Progenitor cell of endocrine pancreas (in vitro differentiated cells): Measurements from ENCODE around the gene ELOVL6. TPM values are rescaled to one million over a fixed set of nuclear protein-coding genes. Genes with fewer than 3 reads are reported as not detected.
"Not testable (repeated sequence)": the region's sequence is repeated elsewhere in the genome, so short reads cannot be mapped to it uniquely, and the experiment has no call there.

Experiments
- DNase-seq: peaks from one replicate; pipeline ENCODE4 v3.0.0; 2021; ENCODE audit warnings: low spot score; ENCODE audit not compliant: unreplicated experiment
- H3K27ac Mint-ChIP-seq: 2 replicates; pipeline ENCODE4 v1.8.0; 2021; ENCODE audit warnings: mild to moderate bottlenecking, moderate library complexity, mixed read lengths
- H3K27me3 Mint-ChIP-seq: 2 replicates; pipeline ENCODE4 v1.8.0; 2021; ENCODE audit warnings: mixed read lengths
- H3K36me3 Mint-ChIP-seq: 2 replicates; pipeline ENCODE4 v1.8.0; 2022; ENCODE audit warnings: mixed read lengths; ENCODE audit not compliant: insufficient read depth
- H3K4me1 Mint-ChIP-seq: 2 replicates; pipeline ENCODE4 v1.8.0; 2021; ENCODE audit warnings: low read depth, mixed read lengths
- H3K4me3 Mint-ChIP-seq: 2 replicates; pipeline ENCODE4 v1.8.0; 2021; ENCODE audit warnings: low read depth, mild to moderate bottlenecking, moderate library complexity, mixed read lengths
- H3K9me3 Mint-ChIP-seq: 2 replicates; pipeline ENCODE4 v1.8.0; 2021; ENCODE audit warnings: low read depth, mixed read lengths
- total RNA-seq: library from RNA; stranded (reverse); gene quantifications from 2 replicates; pipeline ENCODE4 v1.2.1, GENCODE V29; 2021
- TF ChIP-seq, protein P1 (sequence below): fragments of 200-600 bp; sonication (generic); IDR thresholded peaks from one replicate; pipeline ENCODE4 v1.5.0; 2021; ENCODE audit warnings: antibody characterized with exemption, mild to moderate bottlenecking; ENCODE audit not compliant: unreplicated experiment

ELOVL6 gene
- total RNA-seq, 1 donor from 2014 or later, result 34.3 TPM

DNA sequence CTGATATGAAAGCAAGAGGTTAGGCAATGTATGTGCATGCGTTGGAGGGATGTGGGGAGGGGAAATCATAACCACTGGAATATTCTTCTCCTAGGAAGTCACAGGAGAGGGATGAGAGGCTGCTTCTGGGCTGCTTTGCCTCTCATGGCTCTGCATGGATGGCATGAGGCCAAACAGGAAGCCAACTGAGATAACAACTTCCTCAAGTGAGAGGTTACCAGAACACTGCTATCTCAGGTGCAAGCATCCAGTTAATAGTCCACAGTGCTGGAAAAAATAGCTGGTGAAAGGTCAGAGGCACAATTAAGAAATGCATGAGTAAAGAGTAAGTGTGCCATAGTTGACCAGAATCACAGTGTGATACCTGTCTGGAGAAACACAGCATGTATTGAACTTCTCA, 113.3 kb downstream of the ELOVL6 start:
- Mint-ChIP-seq H3K27ac (no peak overlapping the region), H3K4me1 (no peaks in the 10 kb centered on the region), H3K9me3 (peaks cover 7% of the 10 kb centered on the region), H3K27me3 (no peaks in the 10 kb centered on the region), H3K4me3 (no peak overlapping the region), H3K36me3 (peaks cover 12% of the 10 kb centered on the region)
- TF ChIP-seq, protein P1, sequence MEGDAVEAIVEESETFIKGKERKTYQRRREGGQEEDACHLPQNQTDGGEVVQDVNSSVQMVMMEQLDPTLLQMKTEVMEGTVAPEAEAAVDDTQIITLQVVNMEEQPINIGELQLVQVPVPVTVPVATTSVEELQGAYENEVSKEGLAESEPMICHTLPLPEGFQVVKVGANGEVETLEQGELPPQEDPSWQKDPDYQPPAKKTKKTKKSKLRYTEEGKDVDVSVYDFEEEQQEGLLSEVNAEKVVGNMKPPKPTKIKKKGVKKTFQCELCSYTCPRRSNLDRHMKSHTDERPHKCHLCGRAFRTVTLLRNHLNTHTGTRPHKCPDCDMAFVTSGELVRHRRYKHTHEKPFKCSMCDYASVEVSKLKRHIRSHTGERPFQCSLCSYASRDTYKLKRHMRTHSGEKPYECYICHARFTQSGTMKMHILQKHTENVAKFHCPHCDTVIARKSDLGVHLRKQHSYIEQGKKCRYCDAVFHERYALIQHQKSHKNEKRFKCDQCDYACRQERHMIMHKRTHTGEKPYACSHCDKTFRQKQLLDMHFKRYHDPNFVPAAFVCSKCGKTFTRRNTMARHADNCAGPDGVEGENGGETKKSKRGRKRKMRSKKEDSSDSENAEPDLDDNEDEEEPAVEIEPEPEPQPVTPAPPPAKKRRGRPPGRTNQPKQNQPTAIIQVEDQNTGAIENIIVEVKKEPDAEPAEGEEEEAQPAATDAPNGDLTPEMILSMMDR, result no peak
- no peak for DNase-seq

DNA sequence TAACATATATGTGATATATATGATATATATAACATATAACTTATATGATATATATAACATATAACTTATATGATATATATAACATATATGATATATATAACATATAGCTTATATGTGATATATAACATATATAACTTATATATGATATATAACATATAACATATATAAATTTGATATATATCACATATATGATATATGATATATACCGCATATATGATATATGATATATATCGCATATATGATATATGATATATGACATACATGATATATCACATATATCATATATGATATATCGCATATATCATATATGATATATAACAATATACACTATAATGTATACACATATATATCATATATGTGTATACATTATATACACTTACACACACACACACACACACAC, 114.3 kb downstream of the ELOVL6 start:
- peaks cover 15% of the 10 kb centered on the region for H3K36me3 Mint-ChIP-seq

DNA sequence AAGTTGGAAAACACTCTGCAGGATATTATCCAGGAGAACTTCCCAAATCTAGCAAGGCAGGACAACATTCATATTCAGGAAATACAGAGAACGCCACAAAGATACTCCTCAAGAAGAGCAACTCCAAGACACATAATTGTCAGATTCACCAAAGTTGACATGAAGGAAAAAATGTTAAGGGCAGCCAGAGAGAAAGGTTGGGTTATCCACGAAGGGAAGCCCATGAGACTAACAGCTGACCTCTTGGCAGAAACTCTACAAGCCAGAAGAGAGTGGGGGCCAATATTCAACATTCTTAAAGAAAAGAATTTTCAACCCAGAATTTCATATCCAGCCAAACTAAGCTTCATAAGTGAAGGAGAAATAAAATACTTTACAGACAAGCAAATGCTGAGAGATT, 120.3 kb downstream of the ELOVL6 start:
- H3K9me3 Mint-ChIP-seq, result peaks cover 20% of the 10 kb centered on the region
- H3K4me3 Mint-ChIP-seq, H3K27ac Mint-ChIP-seq, H3K4me1 Mint-ChIP-seq, DNase-seq, H3K27me3 Mint-ChIP-seq: not testable (repeated sequence)
- H3K36me3 Mint-ChIP-seq, result peaks cover 17% of the 10 kb centered on the region

More for the DNA sequence above, 114.3 kb downstream of the ELOVL6 start:
- Mint-ChIP-seq H3K4me1 (no peaks in the 10 kb centered on the region), H3K27ac (no peak overlapping the region), H3K27me3 (no peaks in the 10 kb centered on the region), H3K4me3 (no peak overlapping the region), H3K9me3 (peaks cover 12% of the 10 kb centered on the region)
- TF ChIP-seq, protein P1, result no peak
- DNase-seq, result no peak

DNA sequence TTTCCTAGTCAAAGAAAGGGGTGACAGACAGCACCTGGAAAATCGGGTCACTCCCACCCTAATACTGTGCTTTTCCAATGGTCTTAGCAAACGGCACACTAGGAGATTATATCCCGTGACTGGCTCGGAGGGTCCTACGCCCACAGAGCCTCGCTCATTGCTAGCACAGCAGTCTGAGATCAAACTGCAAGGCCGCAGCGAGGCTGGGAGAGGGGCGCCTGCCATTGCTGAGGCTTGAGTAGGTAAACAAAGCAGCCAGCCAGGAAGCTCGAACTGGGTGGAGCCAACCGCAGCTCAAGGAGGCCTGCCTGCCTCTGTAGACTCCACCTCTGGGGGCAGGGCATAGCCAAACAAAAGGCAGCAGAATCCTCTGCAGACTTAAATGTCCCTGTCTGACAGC, 121.6 kb downstream of the ELOVL6 start:
- not testable (repeated sequence) for H3K4me3 Mint-ChIP-seq, H3K27me3 Mint-ChIP-seq, H3K4me1 Mint-ChIP-seq, DNase-seq, H3K27ac Mint-ChIP-seq
- Mint-ChIP-seq H3K9me3 (peaks cover 14% of the 10 kb centered on the region), H3K36me3 (peaks cover 12% of the 10 kb centered on the region)

DNA sequence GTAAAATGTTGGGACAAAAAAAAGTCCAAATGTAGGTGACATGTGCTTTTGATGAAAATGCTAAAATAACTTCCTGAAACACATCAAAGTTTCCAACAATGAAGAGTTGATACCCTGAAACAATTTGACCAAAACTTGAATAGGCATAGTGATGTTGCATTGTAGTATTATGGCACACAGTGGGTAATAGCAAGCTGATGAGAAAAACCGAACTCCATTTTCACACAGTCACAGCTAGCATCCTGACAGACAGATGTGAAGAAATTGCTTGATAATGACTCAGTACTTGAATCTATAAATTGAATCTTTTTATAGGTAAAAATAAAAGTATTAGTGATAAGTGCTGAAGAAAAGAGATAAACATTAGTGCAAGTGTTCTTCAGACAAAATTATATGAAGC, 122.5 kb downstream of the ELOVL6 start:
- Mint-ChIP-seq H3K4me1 (no peaks in the 10 kb centered on the region), H3K9me3 (peaks cover 14% of the 10 kb centered on the region), H3K27me3 (no peaks in the 10 kb centered on the region), H3K27ac (no peak overlapping the region), H3K36me3 (peaks cover 12% of the 10 kb centered on the region), H3K4me3 (no peak overlapping the region)
- no peak for DNase-seq
- TF ChIP-seq, protein P1, result no peak

DNA sequence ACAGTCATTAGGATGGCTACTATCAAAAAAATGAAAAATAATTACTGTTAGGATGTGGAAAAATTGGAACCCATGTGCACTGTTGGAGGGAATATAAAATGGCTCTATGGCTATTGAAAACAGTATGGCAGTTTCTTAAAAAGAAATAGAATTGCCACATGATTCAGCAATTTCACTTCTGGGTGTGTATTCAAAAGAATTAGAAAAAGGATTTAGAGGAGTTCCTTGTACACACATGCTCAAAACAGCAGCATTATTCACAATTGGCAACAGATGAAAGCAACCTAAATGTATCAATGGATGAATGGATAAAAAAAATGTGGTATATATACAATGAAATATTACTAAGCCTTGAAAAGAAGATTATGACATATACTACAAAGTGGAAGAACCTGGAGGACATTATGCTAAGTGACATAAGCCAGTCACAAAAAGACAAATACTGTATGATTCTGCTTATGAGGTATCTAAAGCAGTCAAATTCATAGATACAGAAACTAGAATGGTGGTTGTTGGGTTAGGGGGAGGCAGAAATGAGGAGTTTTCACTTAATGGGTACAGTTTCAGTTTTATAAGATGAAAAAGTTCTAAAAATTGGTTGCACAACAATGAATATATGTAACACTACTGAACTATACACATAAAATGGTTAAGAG, 123.2 kb downstream of the ELOVL6 start:
- TF ChIP-seq, protein P1, result no peak
- Mint-ChIP-seq H3K4me3 (no peak overlapping the region), H3K4me1 (no peaks in the 10 kb centered on the region), H3K27ac (no peak overlapping the region), H3K9me3 (peaks cover 14% of the 10 kb centered on the region), H3K36me3 (peaks cover 12% of the 10 kb centered on the region), H3K27me3 (no peaks in the 10 kb centered on the region)
- no peak for DNase-seq
